Measurements from ENCODE around the gene LVRN.

Gene LVRN

DNA sequence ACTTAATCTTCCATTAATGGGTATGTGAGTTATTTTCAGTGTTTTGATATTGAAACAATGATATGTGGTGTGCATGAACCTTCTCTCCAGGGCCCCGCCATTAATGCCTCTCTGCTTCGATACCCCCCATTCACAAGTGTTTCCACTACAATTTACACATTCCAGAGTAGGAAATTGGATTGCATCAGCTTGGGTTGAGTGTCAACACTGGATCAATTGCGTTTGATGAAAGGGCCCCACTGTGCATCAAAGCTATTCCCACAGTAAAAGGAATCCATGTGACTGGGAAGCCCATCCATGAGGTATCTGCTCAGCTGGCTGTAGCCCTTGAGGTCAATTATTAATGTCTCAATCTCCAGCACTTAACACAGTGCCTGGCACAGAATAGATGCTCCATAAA lies 17.8 kb upstream of the LVRN start:
- peaks cover 14% of the 10 kb centered on the region for H3K9me3 Mint-ChIP-seq
- DNase-seq: no peak
- TF ChIP-seq, protein P1, sequence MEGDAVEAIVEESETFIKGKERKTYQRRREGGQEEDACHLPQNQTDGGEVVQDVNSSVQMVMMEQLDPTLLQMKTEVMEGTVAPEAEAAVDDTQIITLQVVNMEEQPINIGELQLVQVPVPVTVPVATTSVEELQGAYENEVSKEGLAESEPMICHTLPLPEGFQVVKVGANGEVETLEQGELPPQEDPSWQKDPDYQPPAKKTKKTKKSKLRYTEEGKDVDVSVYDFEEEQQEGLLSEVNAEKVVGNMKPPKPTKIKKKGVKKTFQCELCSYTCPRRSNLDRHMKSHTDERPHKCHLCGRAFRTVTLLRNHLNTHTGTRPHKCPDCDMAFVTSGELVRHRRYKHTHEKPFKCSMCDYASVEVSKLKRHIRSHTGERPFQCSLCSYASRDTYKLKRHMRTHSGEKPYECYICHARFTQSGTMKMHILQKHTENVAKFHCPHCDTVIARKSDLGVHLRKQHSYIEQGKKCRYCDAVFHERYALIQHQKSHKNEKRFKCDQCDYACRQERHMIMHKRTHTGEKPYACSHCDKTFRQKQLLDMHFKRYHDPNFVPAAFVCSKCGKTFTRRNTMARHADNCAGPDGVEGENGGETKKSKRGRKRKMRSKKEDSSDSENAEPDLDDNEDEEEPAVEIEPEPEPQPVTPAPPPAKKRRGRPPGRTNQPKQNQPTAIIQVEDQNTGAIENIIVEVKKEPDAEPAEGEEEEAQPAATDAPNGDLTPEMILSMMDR (IDR thresholded peaks at IDR 0.05): no peak
- no peak overlapping the region for H3K27ac Mint-ChIP-seq
- H3K36me3 Mint-ChIP-seq (ENCODE audit: low read depth): no peaks in the 10 kb centered on the region
- peaks cover 3% of the 10 kb centered on the region for H3K27me3 Mint-ChIP-seq (ENCODE audit: low read depth, poor library complexity)
- H3K4me3 Mint-ChIP-seq: no peak overlapping the region
- no peaks in the 10 kb centered on the region for H3K4me1 Mint-ChIP-seq

DNA sequence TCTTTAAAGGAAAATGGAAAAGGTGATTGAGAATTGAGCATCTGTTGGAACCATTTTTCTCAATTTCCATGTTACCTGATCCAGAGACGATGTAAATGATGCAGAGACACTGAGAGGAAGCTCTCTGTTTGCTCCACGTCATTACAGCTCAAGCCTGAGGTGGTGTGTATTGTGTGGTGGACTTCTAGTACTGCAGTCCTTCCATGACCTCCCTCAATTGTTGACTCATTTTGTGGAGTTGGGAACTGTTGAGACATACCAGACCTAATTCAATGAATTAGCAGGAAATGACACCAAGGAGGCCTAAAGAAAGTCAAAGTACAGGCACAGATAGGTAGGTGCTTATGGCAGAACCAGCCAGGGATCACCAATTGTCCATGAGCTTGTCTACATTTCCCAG lies 15.6 kb upstream of the LVRN start:
- no peak overlapping the region for H3K4me3 Mint-ChIP-seq
- H3K27ac Mint-ChIP-seq: no peak overlapping the region
- H3K4me1 Mint-ChIP-seq: peaks cover 2% of the 10 kb centered on the region
- H3K36me3 Mint-ChIP-seq (ENCODE audit: low read depth): no peaks in the 10 kb centered on the region
- TF ChIP-seq, protein P1 (IDR thresholded peaks at IDR 0.05): no peak
- H3K9me3 Mint-ChIP-seq: peaks cover 11% of the 10 kb centered on the region
- DNase-seq: no peak
- H3K27me3 Mint-ChIP-seq (ENCODE audit: low read depth, poor library complexity): peaks cover 3% of the 10 kb centered on the region

DNA sequence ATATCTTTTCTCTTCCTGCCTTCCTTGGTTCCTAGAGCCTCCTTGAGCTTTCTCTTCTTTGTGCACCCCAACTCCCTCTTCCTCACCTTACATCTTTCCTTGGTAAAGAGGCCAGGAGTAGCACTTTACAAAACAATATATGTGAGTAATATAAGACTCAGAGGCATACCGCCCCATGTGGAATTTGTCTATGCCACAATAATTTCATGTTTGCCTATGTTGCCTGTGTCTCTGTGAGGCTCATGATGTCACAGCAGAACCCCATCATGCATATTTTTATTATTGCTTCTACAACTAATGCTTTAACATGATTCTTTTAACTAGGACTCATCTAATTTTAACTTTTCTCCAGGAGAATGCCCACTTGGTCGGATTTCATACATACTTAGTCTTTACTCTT lies 15.0 kb upstream of the LVRN start:
- Mint-ChIP-seq H3K9me3 (peaks cover 9% of the 10 kb centered on the region), H3K27ac (no peak overlapping the region), H3K36me3 (ENCODE audit: low read depth) (no peaks in the 10 kb centered on the region), H3K4me1 (peaks cover 6% of the 10 kb centered on the region), H3K4me3 (no peak overlapping the region), H3K27me3 (ENCODE audit: low read depth, poor library complexity) (peaks cover 3% of the 10 kb centered on the region)
- TF ChIP-seq, protein P1 (IDR thresholded peaks at IDR 0.05): no peak
- no peak for DNase-seq

DNA sequence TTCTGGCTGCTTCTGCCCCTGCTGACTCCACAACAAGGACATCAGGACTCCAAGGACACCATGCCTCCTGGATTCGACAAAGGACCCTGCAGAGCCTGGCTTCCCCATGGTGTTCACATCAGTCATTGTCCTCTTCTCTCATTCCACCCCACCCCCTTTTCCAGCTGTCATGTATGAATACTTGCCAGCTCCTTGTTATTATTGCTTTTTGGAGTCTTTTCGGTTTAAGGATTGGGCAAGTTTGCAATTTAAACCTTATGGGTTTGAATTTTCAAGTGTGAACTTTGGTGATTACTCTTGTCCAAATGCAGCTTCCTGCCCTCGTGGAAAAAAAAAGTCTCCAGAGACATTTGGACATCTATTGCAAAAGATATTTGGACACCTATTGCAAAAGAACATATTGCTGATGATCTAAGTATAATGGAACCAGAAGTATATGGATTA lies 14.2 kb upstream of the LVRN start:
- no peak for DNase-seq
- Mint-ChIP-seq H3K27ac (no peak overlapping the region), H3K4me1 (peaks cover 10% of the 10 kb centered on the region), H3K36me3 (ENCODE audit: low read depth) (no peaks in the 10 kb centered on the region), H3K9me3 (peaks cover under 1% of the 10 kb centered on the region), H3K27me3 (ENCODE audit: low read depth, poor library complexity) (peaks cover 3% of the 10 kb centered on the region), H3K4me3 (no peak overlapping the region)
- TF ChIP-seq, protein P1 (IDR thresholded peaks at IDR 0.05): no peak

DNA sequence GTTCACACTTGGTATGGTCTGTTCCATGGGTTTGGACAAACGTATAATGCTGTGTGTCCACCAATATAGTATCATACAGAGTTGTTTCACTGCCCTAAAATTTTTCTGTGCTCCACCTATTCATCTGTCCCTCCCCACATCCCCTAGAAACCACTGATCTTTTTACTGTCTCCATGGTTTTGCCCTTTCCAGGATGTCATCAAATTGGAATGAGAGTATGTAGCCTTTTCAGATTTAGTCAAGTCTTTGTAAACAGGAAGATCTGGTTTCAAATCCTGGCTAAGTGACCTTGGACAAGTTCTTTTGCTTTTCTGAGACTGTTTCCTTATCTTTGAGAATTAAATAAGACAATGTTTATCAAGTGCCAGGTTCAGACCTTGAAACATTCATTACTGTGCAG lies 13.2 kb upstream of the LVRN start:
- H3K27me3 Mint-ChIP-seq (ENCODE audit: low read depth, poor library complexity): peaks cover 3% of the 10 kb centered on the region
- H3K27ac Mint-ChIP-seq: no peak overlapping the region
- no peak overlapping the region for H3K4me3 Mint-ChIP-seq
- peaks cover 10% of the 10 kb centered on the region for H3K4me1 Mint-ChIP-seq
- TF ChIP-seq, protein P1 (IDR thresholded peaks at IDR 0.05): no peak
- no peak for DNase-seq
- H3K36me3 Mint-ChIP-seq (ENCODE audit: low read depth): no peaks in the 10 kb centered on the region
- H3K9me3 Mint-ChIP-seq: no peaks in the 10 kb centered on the region

DNA sequence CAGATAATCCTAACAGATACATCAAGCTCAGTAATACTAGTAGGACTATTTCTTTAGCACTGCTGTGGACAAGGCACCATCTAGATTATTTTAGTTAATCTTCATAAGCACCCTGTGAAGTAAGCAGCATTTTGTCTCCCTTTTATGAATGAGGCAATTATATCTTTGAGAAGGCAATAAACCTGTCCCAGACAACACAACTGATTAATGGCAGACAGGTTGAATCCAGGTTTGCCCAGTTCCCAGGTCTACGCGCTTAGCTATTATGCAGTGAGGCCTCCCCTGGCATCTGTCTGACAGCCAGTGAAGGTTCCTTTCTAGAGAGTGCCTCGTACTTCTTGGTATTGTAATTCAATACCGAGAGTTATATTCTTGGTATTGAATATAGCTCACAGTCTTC lies 9.7 kb upstream of the LVRN start:
- H3K27ac Mint-ChIP-seq: no peak overlapping the region
- no peak for DNase-seq
- H3K4me1 Mint-ChIP-seq: peaks cover 10% of the 10 kb centered on the region
- no peaks in the 10 kb centered on the region for H3K36me3 Mint-ChIP-seq (ENCODE audit: low read depth)
- no peaks in the 10 kb centered on the region for H3K27me3 Mint-ChIP-seq (ENCODE audit: low read depth, poor library complexity)
- TF ChIP-seq, protein P1 (IDR thresholded peaks at IDR 0.05): no peak
- H3K9me3 Mint-ChIP-seq: no peaks in the 10 kb centered on the region
- H3K4me3 Mint-ChIP-seq: no peak overlapping the region

All from nephron progenitor cell (in vitro differentiated cells).